Endodermal cell (in vitro differentiated cells): ENCODE measurements around the gene OAT. TPM values are rescaled to one million over a fixed set of nuclear protein-coding genes. Genes with fewer than 3 reads are reported as not detected.

ENCODE experiments used
- DNase-seq: peaks from one replicate; pipeline ENCODE4 v3.0.0-alpha.2; 2017
- H3K27ac ChIP-seq: 2 replicates; pipeline ENCODE4 v1.5.1; 2013; ENCODE audit warnings: mild to moderate bottlenecking, low read depth, low read length, moderate library complexity
- H3K27me3 ChIP-seq: 2 replicates; pipeline ENCODE4 v1.6.1; 2013; ENCODE audit warnings: mild to moderate bottlenecking, low read length, moderate library complexity; ENCODE audit not compliant: insufficient read depth, control insufficient read depth, poor library complexity, severe bottlenecking
- H3K36me3 ChIP-seq: 2 replicates; pipeline ENCODE4 v1.7.0; 2013; ENCODE audit warnings: mild to moderate bottlenecking, low read length, moderate library complexity; ENCODE audit not compliant: control insufficient read depth, insufficient read depth
- H3K4me1 ChIP-seq: one replicate; pipeline ENCODE4 v1.7.0; 2013; ENCODE audit warnings: low read length; ENCODE audit not compliant: control insufficient read depth, insufficient read depth
- H3K4me3 ChIP-seq: 2 replicates; pipeline ENCODE4 v1.5.1; 2013; ENCODE audit warnings: mild to moderate bottlenecking, low read length, moderate library complexity
- H3K9ac ChIP-seq: 2 replicates; pipeline ENCODE4 v1.6.1; 2013; ENCODE audit warnings: mild to moderate bottlenecking, low read length, moderate library complexity; ENCODE audit not compliant: poor library complexity, severe bottlenecking; ENCODE audit errors: extremely low read depth
- H3K9me3 ChIP-seq: 2 replicates; pipeline ENCODE4 v1.6.1; 2013; ENCODE audit warnings: mild to moderate bottlenecking, low read length, moderate library complexity; ENCODE audit not compliant: control insufficient read depth
- H3K27ac Mint-ChIP-seq: 2 replicates; pipeline ENCODE4 v1.8.0; 2020; ENCODE audit warnings: mixed read lengths
- H3K27me3 Mint-ChIP-seq: 2 replicates; pipeline ENCODE4 v1.8.0; 2021; ENCODE audit warnings: mild to moderate bottlenecking, mixed read lengths; ENCODE audit not compliant: insufficient read depth
- H3K36me3 Mint-ChIP-seq: 2 replicates; pipeline ENCODE4 v1.8.0; 2020; ENCODE audit warnings: low read depth, mixed read lengths
- H3K4me1 Mint-ChIP-seq: 2 replicates; pipeline ENCODE4 v1.8.0; 2020; ENCODE audit warnings: mixed read lengths
- H3K4me3 Mint-ChIP-seq: 2 replicates; pipeline ENCODE4 v1.8.0; 2020; ENCODE audit warnings: mild to moderate bottlenecking, moderate library complexity, mixed read lengths
- H3K9me3 Mint-ChIP-seq: 2 replicates; pipeline ENCODE4 v1.8.0; 2020; ENCODE audit warnings: mild to moderate bottlenecking, mixed read lengths
- WGBS, 2 experiments: methylation state at CpG; one replicate each; pipeline versions ENCODE4 v1.1.5 to v1.1.7; 2013; ENCODE audit warnings: missing lambda C conversion rate in 2 of 2, mixed read lengths in 1 of 2; ENCODE audit not compliant: insufficient coverage in 1 of 2, insufficient read length in 1 of 2; 5-methylcytosine and 5-hydroxymethylcytosine counted together
- total RNA-seq, 2 donors: library from RNA; stranded (reverse); fragmentation: NEBNext Ultra II Directional in 1 of 2; extraction: Animal tissue kit (Norgen Biotek cat#: 25700) in 1 of 2; gene quantifications; 2 replicates in 1 of 2; 3 replicates in 1 of 2; pipeline ENCODE4 v1.2.1, GENCODE V29; 2021
- TF ChIP-seq, protein P1 (sequence below): fragments of 200-600 bp; sonication (generic); conservative IDR thresholded peaks from 2 replicates; pipeline ENCODE4 v1.5.0; 2021; ENCODE audit warnings: antibody characterized with exemption, mild to moderate bottlenecking

The OAT gene
- total RNA-seq, 2 donors from 2014 or later: 58.6 to 71.6 TPM

DNA sequence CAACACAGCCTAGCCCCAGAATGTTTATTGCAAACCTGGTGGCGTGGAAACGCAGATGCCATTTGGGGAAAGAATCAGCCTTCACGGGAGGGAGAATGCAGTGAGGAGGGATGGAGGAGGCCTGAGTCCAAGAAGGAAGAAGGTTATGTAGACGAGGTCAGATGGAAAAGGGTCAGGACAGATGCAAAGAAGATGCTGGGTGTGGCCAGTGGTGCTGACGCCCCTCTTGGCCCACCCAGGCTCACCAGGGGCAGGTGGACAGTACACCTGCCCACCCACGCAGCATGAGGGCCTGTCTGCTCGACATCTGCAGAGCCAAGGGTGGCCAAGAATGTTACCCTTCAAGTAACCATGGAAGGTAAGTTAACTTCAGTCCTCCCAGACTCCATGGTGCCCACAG, 40.5 kb downstream of the OAT start:
- Histone ChIP-seq H3K4me3 (no peak overlapping the region), H3K9me3 (no peaks in the 10 kb centered on the region), H3K27ac (no peak overlapping the region), H3K4me1 (no peaks in the 10 kb centered on the region), H3K9ac (no peak overlapping the region), H3K27me3 (peaks cover 5% of the 10 kb centered on the region), H3K36me3 (no peaks in the 10 kb centered on the region)
- no peaks in the 10 kb centered on the region for H3K9me3 Mint-ChIP-seq
- H3K27ac Mint-ChIP-seq: no peak overlapping the region
- 91 to 94% methylated on average over 7 of the region's 7 CpGs for WGBS, 2 experiments
- peaks cover 8% of the 10 kb centered on the region for H3K27me3 Mint-ChIP-seq
- H3K4me1 Mint-ChIP-seq: no peaks in the 10 kb centered on the region
- H3K4me3 Mint-ChIP-seq: no peak overlapping the region
- TF ChIP-seq, protein P1, sequence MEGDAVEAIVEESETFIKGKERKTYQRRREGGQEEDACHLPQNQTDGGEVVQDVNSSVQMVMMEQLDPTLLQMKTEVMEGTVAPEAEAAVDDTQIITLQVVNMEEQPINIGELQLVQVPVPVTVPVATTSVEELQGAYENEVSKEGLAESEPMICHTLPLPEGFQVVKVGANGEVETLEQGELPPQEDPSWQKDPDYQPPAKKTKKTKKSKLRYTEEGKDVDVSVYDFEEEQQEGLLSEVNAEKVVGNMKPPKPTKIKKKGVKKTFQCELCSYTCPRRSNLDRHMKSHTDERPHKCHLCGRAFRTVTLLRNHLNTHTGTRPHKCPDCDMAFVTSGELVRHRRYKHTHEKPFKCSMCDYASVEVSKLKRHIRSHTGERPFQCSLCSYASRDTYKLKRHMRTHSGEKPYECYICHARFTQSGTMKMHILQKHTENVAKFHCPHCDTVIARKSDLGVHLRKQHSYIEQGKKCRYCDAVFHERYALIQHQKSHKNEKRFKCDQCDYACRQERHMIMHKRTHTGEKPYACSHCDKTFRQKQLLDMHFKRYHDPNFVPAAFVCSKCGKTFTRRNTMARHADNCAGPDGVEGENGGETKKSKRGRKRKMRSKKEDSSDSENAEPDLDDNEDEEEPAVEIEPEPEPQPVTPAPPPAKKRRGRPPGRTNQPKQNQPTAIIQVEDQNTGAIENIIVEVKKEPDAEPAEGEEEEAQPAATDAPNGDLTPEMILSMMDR: no peak
- peak; percentile 28 for DNase-seq
- no peaks in the 10 kb centered on the region for H3K36me3 Mint-ChIP-seq

DNA sequence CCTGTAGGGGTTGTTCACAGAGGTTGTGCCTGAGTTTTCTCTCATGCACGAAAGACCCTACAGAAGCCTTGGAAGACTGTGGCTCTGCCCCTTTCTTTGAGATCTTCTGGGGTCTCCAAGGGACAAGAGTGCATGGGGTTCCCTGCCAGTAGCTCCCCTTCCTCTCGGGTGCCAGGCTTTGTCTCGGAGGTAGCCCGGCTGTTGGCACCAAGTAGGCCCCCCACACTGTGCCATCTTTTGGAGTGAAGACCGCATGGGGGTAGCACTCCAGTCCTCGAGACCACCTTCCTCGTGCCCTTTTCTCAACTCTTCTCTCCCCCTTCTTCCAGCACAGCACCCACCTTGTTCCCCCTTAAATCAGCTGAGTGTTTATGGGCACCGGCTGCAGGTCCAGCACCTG, 41.6 kb downstream of the OAT start:
- Histone ChIP-seq H3K4me1 (no peaks in the 10 kb centered on the region), H3K4me3 (no peak overlapping the region), H3K27me3 (peaks cover 7% of the 10 kb centered on the region), H3K36me3 (no peaks in the 10 kb centered on the region), H3K9me3 (no peaks in the 10 kb centered on the region), H3K27ac (no peak overlapping the region), H3K9ac (no peak overlapping the region)
- WGBS, 2 experiments: 86 to 93% methylated on average over 3 to 8 of the region's 8 CpGs
- Mint-ChIP-seq H3K27me3 (peaks cover 12% of the 10 kb centered on the region), H3K36me3 (no peaks in the 10 kb centered on the region), H3K4me3 (no peak overlapping the region), H3K27ac (no peak overlapping the region), H3K4me1 (no peaks in the 10 kb centered on the region), H3K9me3 (no peaks in the 10 kb centered on the region)
- DNase-seq: no peak
- TF ChIP-seq, protein P1: no peak

- Histone ChIP-seq H3K27ac (no peak overlapping the region), H3K9me3 (no peaks in the 10 kb centered on the region), H3K4me1 (no peaks in the 10 kb centered on the region), H3K27me3 (peaks cover 7% of the 10 kb centered on the region), H3K4me3 (no peak overlapping the region), H3K9ac (no peak overlapping the region), H3K36me3 (no peaks in the 10 kb centered on the region)
- 83 to 98% methylated on average over 1 to 9 of the region's 9 CpGs for WGBS, 2 experiments
- TF ChIP-seq, protein P1: no peak
- H3K36me3 Mint-ChIP-seq: no peaks in the 10 kb centered on the region
- H3K9me3 Mint-ChIP-seq: peaks cover 4% of the 10 kb centered on the region
- DNase-seq: no peak
- no peak overlapping the region for H3K27ac Mint-ChIP-seq
- H3K4me3 Mint-ChIP-seq: no peak overlapping the region
- peaks cover 16% of the 10 kb centered on the region for H3K27me3 Mint-ChIP-seq
- H3K4me1 Mint-ChIP-seq: no peaks in the 10 kb centered on the region
These were observed 42.3 kb downstream of the OAT start for GRCh38 chr10:124376411-124376810.
